Endometrial microvascular endothelial cells (primary cell): ENCODE results near the gene S100A16. TPM values are rescaled to one million over a fixed set of nuclear protein-coding genes. Genes with fewer than 3 reads are reported as not detected.

ENCODE experiments used
- total RNA-seq: library from RNA; depleted of rRNA; stranded (reverse); fragments of >200 nt; gene quantifications from one replicate; pipeline ENCODE4 v1.2.3, GENCODE V29; 2015; ENCODE audit errors: inconsistent ontology term

The S100A16 gene
- total RNA-seq, 1 donor from 2014 or later = 892 TPM

Other genes starting within 250 kb of the S100A16 start
- gene S100A12, start 237.5 kb downstream of the S100A16 start, total RNA-seq = not detected
- not detected for gene S100A8, start 222.1 kb downstream of the S100A16 start, total RNA-seq
- not detected for gene S100A7A, start 196.6 kb downstream of the S100A16 start, total RNA-seq
- not detected for gene S100A7, start 152.5 kb downstream of the S100A16 start, total RNA-seq
- gene S100A6, start 77.1 kb downstream of the S100A16 start, total RNA-seq = 690 TPM
- gene S100A5, start 72.2 kb downstream of the S100A16 start, total RNA-seq = not detected
- 9.4 TPM for gene S100A4, start 67.3 kb downstream of the S100A16 start, total RNA-seq
- gene S100A3, start 63.9 kb downstream of the S100A16 start, total RNA-seq = 3.7 TPM
- 3.5 TPM for gene S100A2, start 47.3 kb downstream of the S100A16 start, total RNA-seq
- not detected for gene S100A14, start 3.2 kb upstream of the S100A16 start, total RNA-seq
- gene S100A13, start 14.4 kb upstream of the S100A16 start, total RNA-seq = 75.1 TPM
- not detected for gene S100A1, start 15.3 kb upstream of the S100A16 start, total RNA-seq
- 28.2 TPM for gene CHTOP, start 20.9 kb upstream of the S100A16 start, total RNA-seq
- 68.6 TPM for gene SNAPIN, start 45.6 kb upstream of the S100A16 start, total RNA-seq
- 320 TPM for gene ILF2, start 57.9 kb upstream of the S100A16 start, total RNA-seq
- gene NPR1, start 65.6 kb upstream of the S100A16 start, total RNA-seq = 2.6 TPM
- 21.0 TPM for gene INTS3, start 114.9 kb upstream of the S100A16 start, total RNA-seq
- gene SLC27A3, start 162.3 kb upstream of the S100A16 start, total RNA-seq = 18.0 TPM